AG09309 (cell line): ENCODE measurements around the gene CCDC186.

Source experiments
- DNase-seq: peaks from one replicate; pipeline ENCODE4 v3.0.0-alpha.2; 2010; ENCODE audit warnings: low read depth
- H3K4me3 ChIP-seq: 2 replicates; pipeline ENCODE4 v1.5.1; 2011; ENCODE audit warnings: mild to moderate bottlenecking, low read depth, low read length, moderate library complexity; ENCODE audit not compliant: control insufficient read depth
- CTCF ChIP-seq: IDR thresholded peaks from 2 replicates; pipeline ENCODE4 v1.5.1; 2011; ENCODE audit warnings: mild to moderate bottlenecking, low read depth, low read length, inconsistent platforms; ENCODE audit not compliant: insufficient read depth, control insufficient read depth; ENCODE audit errors: missing control alignments

The CCDC186 gene

GRCh38 chr10:114073395-114074186 lies 100.4 kb downstream of the CCDC186 start:
- TF ChIP-seq CTCF: no peak
- DNase-seq: no peak
- H3K4me3 ChIP-seq: no peak overlapping the region

GRCh38 chr10:114071178-114071577 lies 102.8 kb downstream of the CCDC186 start:
- no peak overlapping the region for H3K4me3 ChIP-seq
- TF ChIP-seq CTCF: no peak
- DNase-seq: no peak
